GM19324 (cell line): ENCODE results near the gene FOXL3.
"Not testable (repeated sequence)": the region's sequence is repeated elsewhere in the genome, so short reads cannot be mapped to it uniquely, and the experiment has no call there.

ENCODE experiments used
- ATAC-seq: cut with Tn5 transposase; IDR thresholded peaks from one replicate; pipeline ENCODE4 v1.9.1; 2021; ENCODE audit warnings: mild to moderate bottlenecking, moderate library complexity; ENCODE audit not compliant: unreplicated experiment, low FRiP score

FOXL3 gene

DNA sequence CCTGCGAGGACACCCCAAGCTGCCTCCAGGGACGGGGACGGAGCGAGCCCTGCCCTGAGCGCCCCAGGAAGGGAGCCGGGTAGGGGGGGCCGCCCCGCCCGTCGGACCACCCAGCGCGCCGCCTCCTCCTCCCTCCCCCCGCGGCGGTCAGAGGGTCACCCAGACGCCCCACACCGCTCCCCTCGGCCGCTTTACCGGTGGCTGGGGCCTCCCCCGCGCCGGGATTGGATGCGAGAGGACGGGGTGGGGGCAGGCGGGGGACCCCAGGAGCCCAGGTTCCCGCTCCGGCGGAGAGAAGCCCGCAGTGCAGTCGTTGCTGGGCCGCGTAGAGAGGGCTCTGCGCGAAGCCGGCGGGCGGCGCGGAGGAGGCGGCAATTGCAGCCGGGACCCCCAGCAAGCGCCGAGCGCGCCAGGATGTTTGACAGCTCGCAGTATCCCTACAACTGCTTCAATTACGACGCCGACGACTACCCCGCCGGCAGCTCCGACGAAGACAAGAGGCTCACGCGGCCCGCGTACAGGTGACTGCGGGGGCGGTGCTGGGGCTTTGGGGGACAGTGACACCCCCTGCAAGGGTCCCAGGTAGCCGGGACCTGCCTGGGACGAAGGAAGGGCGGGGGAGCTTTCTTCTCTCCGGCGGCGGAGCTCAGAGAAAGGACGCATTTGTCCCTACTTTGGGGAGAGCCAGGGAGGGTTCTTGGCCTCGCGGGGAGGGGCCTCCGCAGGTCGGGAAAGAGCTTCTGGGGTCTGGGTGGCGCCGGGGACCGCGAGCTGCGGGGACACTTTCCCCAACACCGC is at the start of gene FOXL3:
Gene FOXL3 (plus strand): TSS at position 415 of the 798 bp plus-strand sequence. CDS start 0 bp downstream, at position 415.
- ATAC-seq, result no peak

DNA sequence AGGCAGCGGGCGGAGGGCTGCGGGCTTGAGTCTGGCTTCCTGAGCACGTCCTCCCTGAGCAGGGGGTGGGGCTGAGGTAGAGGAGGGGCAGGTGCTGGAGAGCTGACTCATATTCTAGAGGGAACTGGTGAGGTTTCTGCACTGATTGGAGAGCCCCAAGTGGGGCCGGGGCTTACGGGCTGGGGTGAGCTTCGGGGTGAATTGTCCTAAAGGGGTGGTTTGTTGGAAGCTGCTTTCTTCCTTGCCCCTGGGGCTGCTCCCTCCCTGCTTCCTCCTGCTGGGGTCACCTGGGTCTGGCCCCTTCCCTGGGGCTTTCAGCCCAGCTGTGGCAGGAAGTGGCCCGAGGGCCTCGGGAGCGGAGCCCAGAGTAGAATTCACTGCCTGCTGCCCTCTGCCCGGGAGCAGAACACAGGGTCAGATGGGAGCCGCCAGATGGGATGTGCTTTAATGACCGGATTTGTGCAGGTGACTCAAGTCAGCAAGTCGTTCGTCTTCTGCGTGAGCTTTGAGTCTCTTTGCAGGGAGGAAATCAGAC is 49.0 kb upstream of the FOXL3 start:
- ATAC-seq, result no peak

GRCh38 chr7:241513-241912 is 48.5 kb upstream of the FOXL3 start:
- no peak for ATAC-seq

- ATAC-seq, result not testable (repeated sequence)
These were observed 47.0 kb upstream of the FOXL3 start for GRCh38 chr7:242826-243579.

GRCh38 chr7:243580-243978 is 46.4 kb upstream of the FOXL3 start:
- ATAC-seq, result not testable (repeated sequence)

GRCh38 chr7:244974-245373 is 45.0 kb upstream of the FOXL3 start:
- no peak for ATAC-seq

DNA sequence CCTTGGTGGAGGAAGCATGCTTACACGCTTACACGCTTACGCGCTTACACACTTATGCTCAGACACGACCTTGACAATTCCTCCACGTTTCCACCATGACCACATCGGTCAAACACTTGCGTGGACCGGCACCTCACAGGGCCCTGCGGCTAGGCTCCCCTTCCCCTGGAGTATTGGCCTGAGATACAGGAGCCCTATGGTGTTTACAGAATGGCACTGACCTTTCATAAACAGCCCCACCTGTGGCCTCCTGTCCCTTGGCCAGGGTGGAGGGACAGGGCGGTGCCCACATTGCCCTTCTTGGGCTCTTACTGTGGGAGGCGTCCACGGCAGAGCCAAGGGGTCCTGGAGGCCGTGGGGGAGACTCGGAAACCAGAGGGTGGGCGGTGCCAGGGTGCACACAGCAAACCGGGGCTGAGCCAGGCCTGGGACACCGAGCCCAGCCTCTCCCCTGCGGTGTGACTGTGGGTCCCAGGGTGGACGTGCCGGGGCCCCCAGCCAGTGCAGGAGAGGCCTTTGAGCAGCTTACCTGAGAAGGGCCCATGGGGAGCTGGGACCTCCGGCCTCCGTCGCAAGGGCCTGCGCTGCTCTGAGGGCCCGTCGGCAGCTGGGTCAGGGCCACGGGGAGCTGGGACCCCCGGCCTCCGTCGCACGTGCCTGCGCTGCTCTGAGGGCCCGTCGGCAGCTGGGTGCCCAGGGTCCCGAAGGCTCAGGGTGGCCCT is 44.2 kb upstream of the FOXL3 start:
- ATAC-seq, result no peak

DNA sequence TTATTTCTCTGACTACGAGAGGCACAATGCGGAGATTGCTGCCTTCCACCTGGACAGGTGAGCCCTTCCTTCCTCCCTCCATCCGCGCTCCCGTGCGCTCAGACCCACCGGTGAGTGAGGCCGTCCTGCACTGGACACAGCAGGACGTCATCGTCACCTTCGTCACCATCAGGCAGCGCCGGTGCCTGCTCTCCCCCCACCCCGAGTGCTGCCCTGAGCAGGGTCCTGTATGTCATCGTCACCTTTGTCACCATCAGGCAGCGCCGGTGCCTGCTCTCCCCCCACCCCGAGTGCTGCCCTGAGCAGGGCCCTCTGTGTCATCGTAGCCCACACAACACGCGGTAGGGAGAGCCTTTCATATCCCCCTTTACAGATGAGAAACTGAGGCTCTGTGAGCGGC is 43.5 kb upstream of the FOXL3 start:
- no peak for ATAC-seq

GRCh38 chr7:247181-247580 is 42.8 kb upstream of the FOXL3 start:
- no peak for ATAC-seq

- no peak for ATAC-seq
These were observed 42.3 kb upstream of the FOXL3 start for GRCh38 chr7:247636-248035.

GRCh38 chr7:248732-249435 is 41.1 kb upstream of the FOXL3 start:
- no peak for ATAC-seq

GRCh38 chr7:249989-250388 is 40.0 kb upstream of the FOXL3 start:
- no peak for ATAC-seq

- no peak for ATAC-seq
These were observed 39.4 kb upstream of the FOXL3 start for GRCh38 chr7:250523-250922.

GRCh38 chr7:251005-251404 is 39.0 kb upstream of the FOXL3 start:
- no peak for ATAC-seq

DNA sequence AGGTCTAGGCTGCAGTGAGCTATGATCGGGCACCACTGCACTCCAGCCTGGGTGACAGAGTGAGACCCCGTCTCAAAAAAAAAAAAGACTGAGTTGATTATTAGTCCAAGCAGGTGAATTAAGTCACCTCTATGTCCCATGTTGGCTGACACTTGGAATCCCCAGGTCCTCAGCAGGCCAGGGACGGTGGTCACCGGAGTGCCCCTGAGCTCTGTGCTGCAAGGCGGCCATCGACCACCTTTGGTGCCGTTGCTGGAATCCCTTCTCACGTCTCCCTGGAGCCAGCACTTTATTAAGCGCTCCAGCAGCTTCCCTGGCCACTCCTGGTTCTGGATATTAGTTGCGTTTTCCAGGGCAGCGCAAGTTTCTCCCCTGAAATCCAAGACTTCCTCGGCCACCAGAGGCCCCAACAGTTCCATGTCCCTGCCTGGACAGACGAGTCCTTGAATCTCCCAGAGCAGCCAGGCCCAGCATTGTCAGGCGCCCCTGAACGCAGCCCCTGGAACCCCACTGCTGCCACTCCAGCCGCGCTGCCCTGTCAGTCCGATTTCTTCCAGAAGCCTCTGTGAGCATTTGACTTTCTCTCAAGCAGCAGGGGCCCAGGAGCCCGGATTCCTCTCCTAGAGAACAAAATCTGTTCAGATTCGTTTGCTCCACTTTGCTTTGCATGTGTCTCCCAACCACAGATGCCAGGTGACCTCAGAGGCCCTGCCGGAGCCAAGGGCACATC is 38.4 kb upstream of the FOXL3 start:
- no peak for ATAC-seq

DNA sequence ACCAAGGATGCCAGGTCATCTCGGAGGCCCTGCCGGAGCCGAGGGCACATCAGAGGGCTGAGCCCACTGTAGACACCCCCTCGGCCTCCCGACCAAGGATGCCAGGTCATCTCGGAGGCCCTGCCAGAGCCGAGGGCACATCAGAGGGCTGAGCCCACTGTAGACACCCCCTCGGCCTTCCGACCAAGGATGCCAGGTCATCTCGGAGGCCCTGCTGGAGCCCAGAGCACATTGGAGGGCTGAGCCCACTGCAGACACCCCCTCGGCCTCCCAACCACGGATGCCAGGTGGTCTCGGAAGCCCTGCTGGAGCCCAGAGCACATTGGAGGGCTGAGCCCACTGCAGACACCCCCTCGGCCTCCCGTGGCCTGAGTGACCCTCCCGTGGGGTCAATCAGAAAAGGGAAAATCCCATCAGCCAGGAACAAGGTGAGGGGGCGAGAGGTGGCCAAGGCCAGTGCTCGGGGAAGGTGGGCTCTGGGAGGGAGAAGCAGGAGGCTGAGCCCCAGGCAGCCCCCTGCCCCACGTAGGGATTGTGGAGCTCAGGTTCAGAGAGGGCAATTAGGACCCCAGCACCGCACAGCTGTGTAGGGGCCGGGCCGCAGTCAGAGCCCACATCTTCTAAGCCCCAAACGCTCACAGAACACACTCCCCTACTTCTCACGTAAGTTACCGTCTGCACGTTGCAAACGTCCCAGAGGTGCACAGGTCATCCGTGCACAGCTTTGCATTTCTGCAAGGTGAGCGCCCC is 37.6 kb upstream of the FOXL3 start:
- ATAC-seq, result no peak

GRCh38 chr7:252981-253380 is 37.0 kb upstream of the FOXL3 start:
- ATAC-seq, result no peak

DNA sequence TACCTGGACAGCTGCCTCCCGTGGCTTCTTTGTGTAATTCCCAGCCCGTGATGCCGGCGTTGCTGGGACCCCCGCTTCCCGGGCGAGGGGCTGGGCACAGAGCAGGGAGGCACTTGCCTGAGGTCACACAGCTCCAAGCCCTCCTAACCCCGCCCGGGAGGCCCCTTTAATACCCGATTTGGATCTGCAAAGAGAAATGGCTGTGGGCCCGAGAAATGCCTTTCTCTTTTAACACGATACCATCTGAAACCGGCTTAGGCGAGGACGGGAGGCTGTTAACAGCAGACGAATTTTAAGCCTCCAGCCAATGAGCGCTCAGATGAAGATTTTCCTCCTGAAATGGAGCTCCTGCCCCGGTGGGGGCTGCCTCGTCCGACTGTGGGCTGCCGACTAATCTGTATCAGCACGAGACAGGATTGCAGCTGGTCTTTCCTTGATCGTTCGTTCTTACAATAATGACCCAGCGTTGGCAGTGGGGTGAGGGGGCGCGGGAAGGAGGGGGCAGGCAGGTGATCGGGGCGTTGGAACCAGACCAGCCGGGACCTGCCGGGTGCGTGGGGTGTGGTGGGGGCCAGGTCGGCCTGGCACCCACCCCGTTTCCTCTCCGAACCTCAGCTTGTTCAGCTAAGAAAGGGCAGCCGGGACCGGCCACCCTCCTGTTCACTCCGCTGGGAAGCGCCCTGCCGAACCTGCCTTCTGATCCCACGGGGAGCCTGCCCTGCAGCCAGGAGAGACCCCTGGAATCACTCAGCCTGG is 36.2 kb upstream of the FOXL3 start:
- no peak for ATAC-seq
